ENCODE results near the gene UBAP2L.
"Not testable (repeated sequence)": the region's sequence is repeated elsewhere in the genome, so short reads cannot be mapped to it uniquely, and the experiment has no call there.

The UBAP2L gene

DNA sequence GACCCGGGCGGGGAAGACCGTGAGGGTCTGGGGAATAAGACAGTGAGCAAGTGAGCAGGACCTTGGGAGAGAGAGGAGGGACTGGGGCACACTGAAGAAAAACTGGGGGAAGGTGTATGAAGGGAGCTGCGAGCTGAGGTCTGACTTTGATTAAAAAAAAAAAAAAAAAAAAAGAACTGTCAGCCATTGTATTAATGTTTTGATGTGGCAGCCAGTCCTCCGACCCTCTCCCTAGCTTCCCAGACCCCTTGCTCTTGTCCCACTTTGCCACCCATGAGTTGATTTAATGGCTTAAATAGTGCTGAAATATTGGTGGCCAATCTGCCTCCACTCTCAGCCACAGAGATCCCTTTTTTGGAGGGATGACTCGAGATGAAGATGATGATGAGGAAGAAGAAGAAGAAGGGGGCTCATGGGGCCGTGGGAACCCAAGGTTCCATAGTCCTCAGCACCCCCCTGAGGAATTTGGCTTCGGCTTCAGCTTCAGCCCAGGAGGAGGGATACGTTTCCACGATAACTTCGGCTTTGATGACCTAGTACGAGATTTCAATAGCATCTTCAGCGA is 52.3 kb downstream of the UBAP2L start:
- TF ChIP-seq, protein P1, sequence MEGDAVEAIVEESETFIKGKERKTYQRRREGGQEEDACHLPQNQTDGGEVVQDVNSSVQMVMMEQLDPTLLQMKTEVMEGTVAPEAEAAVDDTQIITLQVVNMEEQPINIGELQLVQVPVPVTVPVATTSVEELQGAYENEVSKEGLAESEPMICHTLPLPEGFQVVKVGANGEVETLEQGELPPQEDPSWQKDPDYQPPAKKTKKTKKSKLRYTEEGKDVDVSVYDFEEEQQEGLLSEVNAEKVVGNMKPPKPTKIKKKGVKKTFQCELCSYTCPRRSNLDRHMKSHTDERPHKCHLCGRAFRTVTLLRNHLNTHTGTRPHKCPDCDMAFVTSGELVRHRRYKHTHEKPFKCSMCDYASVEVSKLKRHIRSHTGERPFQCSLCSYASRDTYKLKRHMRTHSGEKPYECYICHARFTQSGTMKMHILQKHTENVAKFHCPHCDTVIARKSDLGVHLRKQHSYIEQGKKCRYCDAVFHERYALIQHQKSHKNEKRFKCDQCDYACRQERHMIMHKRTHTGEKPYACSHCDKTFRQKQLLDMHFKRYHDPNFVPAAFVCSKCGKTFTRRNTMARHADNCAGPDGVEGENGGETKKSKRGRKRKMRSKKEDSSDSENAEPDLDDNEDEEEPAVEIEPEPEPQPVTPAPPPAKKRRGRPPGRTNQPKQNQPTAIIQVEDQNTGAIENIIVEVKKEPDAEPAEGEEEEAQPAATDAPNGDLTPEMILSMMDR (IDR thresholded peaks at IDR 0.05; ENCODE audit: extremely low read depth, missing control alignments): no peak
- no peak for DNase-seq (ENCODE audit: low spot score)

DNA sequence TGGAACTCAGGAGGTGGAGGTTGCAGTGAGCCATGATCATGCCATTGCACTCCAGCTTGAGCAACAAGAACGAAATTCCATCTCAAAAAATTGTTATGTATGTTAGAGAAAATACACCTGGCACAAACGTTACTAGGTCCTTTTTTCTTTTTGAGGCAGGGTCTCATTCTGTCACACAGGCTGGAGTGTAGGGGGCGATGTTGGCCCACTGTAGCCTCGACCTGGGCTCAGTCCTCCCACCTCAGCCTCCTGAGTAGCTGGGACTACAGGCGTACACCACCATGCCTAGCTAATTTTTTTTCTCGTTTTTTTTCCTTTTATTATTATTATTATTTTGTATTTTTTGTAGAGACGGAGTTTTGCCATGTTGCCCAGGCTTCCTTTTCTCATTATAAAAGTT is 56.0 kb downstream of the UBAP2L start:
- TF ChIP-seq, protein P1 (IDR thresholded peaks at IDR 0.05; ENCODE audit: extremely low read depth, missing control alignments): peak; percentile 13
- no peak for DNase-seq (ENCODE audit: low spot score)

DNA sequence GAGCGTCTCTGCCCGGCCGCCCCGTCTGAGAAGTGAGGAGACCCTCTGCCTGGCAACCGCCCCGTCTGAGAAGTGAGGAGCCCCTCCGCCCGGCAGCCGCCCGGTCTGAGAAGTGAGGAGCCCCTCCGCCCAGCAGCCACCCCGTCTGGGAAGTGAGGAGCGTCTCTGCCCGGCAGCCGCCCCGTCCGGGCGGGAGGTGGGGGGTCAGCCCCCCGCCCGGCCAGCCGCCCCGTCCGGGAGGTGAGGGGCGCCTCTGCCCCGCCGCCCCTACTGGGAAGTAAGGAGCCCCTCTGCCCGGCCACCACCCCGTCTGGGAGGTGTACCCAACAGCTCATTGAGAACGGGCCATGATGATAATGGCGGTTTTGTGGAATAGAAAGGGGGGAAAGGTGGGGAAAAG is 66.8 kb downstream of the UBAP2L start:
- DNase-seq (ENCODE audit: low spot score): not testable (repeated sequence)

DNA sequence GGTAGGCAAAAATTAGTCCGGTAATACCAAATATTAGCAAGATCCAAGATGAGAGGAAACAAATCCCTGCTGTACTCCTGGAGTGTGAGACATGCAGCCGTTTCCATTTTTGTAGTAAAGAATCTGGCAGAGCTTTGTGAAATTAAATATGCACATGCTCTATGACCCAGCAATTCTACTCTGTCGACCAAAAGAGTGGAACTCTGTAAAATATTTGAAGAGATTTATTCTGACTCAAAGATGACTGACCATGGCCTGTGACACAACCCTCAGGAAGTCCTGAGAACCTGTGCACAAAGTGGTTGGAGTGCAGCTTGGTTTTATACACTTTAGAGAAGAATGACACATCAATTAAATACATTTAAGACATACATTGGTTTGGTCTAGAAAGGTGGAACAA is 67.9 kb downstream of the UBAP2L start:
- TF ChIP-seq, protein P1 (IDR thresholded peaks at IDR 0.05; ENCODE audit: extremely low read depth, missing control alignments): no peak
- DNase-seq (ENCODE audit: low spot score): no peak

DNA sequence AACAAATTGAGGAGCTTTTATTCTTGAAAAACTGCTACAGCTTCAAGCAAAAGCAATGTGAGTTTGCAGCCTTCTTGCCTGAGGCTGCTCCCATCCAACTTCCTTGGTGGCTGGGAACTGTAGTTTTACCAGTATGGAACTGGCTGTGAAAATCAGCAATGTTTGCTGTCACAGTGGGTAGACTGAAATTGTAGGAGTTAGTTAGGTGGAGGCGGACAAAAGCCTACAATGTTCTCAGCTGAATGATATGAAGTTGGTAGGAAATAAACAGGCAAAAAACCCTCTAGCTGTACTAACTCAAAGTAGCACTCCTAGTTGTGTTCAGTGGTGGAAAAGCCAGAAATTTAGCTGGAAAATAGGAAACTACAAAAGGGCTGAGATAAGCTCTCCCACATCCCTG is 70.2 kb downstream of the UBAP2L start:
- TF ChIP-seq, protein P1 (IDR thresholded peaks at IDR 0.05; ENCODE audit: extremely low read depth, missing control alignments): no peak
- DNase-seq (ENCODE audit: low spot score): no peak

DNA sequence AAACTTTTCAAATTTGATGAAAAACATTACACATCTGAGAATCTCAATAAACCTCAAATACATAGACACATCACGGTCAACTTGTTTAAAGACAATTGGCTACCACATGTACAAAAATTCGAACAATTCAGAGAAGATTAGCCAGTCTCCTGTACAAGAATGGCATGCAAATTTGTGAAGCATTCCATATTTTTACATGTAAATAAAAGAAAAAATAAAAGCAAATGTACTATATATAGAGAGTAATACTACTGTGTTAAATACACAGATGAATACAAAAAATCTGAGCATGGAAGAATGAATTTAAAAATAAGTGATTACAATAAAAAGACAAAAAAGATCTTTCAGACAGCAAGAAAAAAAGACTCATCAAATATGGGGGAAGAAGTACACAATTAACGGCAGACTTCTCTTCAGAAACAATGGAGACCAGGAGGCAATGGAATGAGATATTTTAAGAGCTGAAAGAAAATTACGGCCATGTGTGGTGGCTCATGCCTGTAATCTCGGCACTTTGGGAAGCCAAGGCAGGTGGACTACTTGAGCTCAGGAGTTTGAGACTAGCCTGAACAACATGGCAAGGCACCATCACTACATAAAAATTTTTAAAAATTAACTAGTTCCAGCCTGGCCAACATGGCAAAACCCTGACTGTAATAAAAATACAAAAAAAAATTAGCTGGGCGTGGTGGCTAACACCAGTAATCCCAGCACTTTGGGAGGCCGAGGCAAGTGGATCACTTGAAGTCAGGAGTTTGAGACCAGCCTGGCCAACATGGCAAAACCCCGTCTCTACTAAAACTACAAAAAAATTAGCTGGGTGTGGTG is 74.9 kb downstream of the UBAP2L start:
- TF ChIP-seq, protein P1 (IDR thresholded peaks at IDR 0.05; ENCODE audit: extremely low read depth, missing control alignments): no peak
- no peak for DNase-seq (ENCODE audit: low spot score)

DNA sequence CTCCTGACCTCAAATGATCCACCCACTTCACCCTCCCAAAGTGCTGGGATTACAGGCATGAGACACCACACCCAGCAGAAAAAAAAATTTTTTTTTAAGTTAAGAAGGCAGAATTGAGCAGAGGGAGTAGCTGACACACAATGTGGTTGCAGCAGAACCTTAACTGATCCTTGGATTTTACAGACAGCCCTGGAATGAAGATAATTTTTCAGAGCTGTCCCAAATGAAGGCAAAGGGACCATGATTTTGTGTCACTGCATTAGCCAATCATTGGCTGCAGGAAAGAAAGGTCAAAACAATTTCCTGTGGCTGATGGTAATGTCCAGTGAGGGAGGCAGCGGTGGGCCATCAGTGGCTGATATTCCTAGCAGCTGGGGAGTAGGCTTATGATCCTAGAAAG is 80.8 kb downstream of the UBAP2L start:
- TF ChIP-seq, protein P1 (IDR thresholded peaks at IDR 0.05; ENCODE audit: extremely low read depth, missing control alignments): no peak
- DNase-seq (ENCODE audit: low spot score): no peak
